Ishikawa (cell line): ENCODE results near the gene RAB27B.

ENCODE experiments used
- CEBPB ChIP-seq: IDR thresholded peaks from 2 replicates; pipeline ENCODE4 v1.6.1; 2012
- CREB1 ChIP-seq: IDR thresholded peaks from 2 replicates; pipeline ENCODE4 v1.6.1; 2012; ENCODE audit warnings: low read depth
- EGR1 ChIP-seq: IDR thresholded peaks from 2 replicates; pipeline ENCODE4 v1.6.1; 2012
- EP300 ChIP-seq: IDR thresholded peaks from 2 replicates; pipeline ENCODE4 v1.6.1; 2012; ENCODE audit warnings: borderline replicate concordance
- FOXM1 ChIP-seq: IDR thresholded peaks from 2 replicates; pipeline ENCODE4 v1.6.1; 2012; ENCODE audit warnings: low read depth, borderline replicate concordance
- MAX ChIP-seq: IDR thresholded peaks from 2 replicates; pipeline ENCODE4 v1.6.1; 2012
- NFIC ChIP-seq: IDR thresholded peaks from 2 replicates; pipeline ENCODE4 v1.6.1; 2012
- RAD21 ChIP-seq: IDR thresholded peaks from 2 replicates; pipeline ENCODE4 v1.6.1; 2012; ENCODE audit warnings: low read depth
- REST ChIP-seq: IDR thresholded peaks from 2 replicates; pipeline ENCODE4 v1.6.1; 2012; ENCODE audit warnings: low read depth, mild to moderate bottlenecking
- TAF1 ChIP-seq: IDR thresholded peaks from 2 replicates; pipeline ENCODE4 v1.6.1; 2012; ENCODE audit warnings: low read depth, mild to moderate bottlenecking
- TCF12 ChIP-seq: IDR thresholded peaks from 2 replicates; pipeline ENCODE4 v1.6.1; 2012; ENCODE audit warnings: low read depth
- TEAD4 ChIP-seq: IDR thresholded peaks from 2 replicates; pipeline ENCODE4 v1.6.1; 2012
- USF1 ChIP-seq: IDR thresholded peaks from 2 replicates; pipeline ENCODE4 v1.6.1; 2012
- YY1 ChIP-seq: IDR thresholded peaks from 2 replicates; pipeline ENCODE4 v1.6.1; 2012; ENCODE audit warnings: low read depth
- ZBTB7A ChIP-seq: IDR thresholded peaks from 2 replicates; pipeline ENCODE4 v1.6.1; 2012; ENCODE audit warnings: low read depth

Gene RAB27B

GRCh38 chr18:54786206-54786605 lies 42.1 kb upstream of the RAB27B start:
- TF ChIP-seq ZBTB7A (no peak), USF1 (no peak), YY1 (no peak), TEAD4 (no peak), EP300 (no peak), MAX (no peak)

- TF ChIP-seq CREB1 (no peak), CEBPB (no peak), REST (no peak), ZBTB7A (no peak), EGR1 (no peak), FOXM1 (no peak), EP300 (no peak), YY1 (no peak), NFIC (no peak), RAD21 (no peak), TCF12 (no peak), USF1 (no peak), TEAD4 (no peak), MAX (no peak), TAF1 (no peak)
These were observed 41.2 kb upstream of the RAB27B start for GRCh38 chr18:54787121-54787520.

GRCh38 chr18:54787616-54788015 lies 40.7 kb upstream of the RAB27B start:
- TF ChIP-seq TCF12: no peak
- TF ChIP-seq TEAD4: no peak
- no peak for TF ChIP-seq EP300
- TF ChIP-seq MAX: no peak
- no peak for TF ChIP-seq CEBPB
- no peak for TF ChIP-seq RAD21
- TF ChIP-seq USF1: no peak
- TF ChIP-seq TAF1: no peak
- no peak for TF ChIP-seq EGR1
- no peak for TF ChIP-seq ZBTB7A
- no peak for TF ChIP-seq NFIC
- TF ChIP-seq FOXM1: no peak
- no peak for TF ChIP-seq REST
- no peak for TF ChIP-seq YY1
- TF ChIP-seq CREB1: no peak

GRCh38 chr18:54790109-54790508 lies 38.2 kb upstream of the RAB27B start:
- no peak for TF ChIP-seq MAX
- no peak for TF ChIP-seq CEBPB
- no peak for TF ChIP-seq TAF1
- no peak for TF ChIP-seq NFIC
- TF ChIP-seq TEAD4: no peak
- TF ChIP-seq USF1: no peak
- no peak for TF ChIP-seq YY1
- no peak for TF ChIP-seq EGR1
- no peak for TF ChIP-seq CREB1
- TF ChIP-seq RAD21: no peak
- no peak for TF ChIP-seq EP300
- TF ChIP-seq ZBTB7A: no peak
- TF ChIP-seq FOXM1: no peak
- no peak for TF ChIP-seq REST
- TF ChIP-seq TCF12: no peak
